HepG2 (cell line): ENCODE results near the gene CORO1C. TPM values are rescaled to one million over a fixed set of nuclear protein-coding genes. Genes with fewer than 3 reads are reported as not detected.
A peak's percentile ranks its signal among the peaks of the same experiment; 100 is the strongest.

Source experiments
- ARID5B ChIP-seq: IDR thresholded peaks from 2 replicates; pipeline ENCODE4 v1.4.0; 2020; ENCODE audit warnings: mild to moderate bottlenecking, missing genetic modification reagents
- CEBPB ChIP-seq: IDR thresholded peaks from 2 replicates; pipeline ENCODE4 v1.6.1; 2011; ENCODE audit warnings: low read depth, low read length, improper control_type of control experiment, borderline replicate concordance
- ELF4 ChIP-seq: sonication (generic); formaldehyde crosslinking; IDR thresholded peaks from 2 replicates; pipeline ENCODE4 v1.5.0; 2020; ENCODE audit warnings: missing genetic modification reagents, mild to moderate bottlenecking, moderate library complexity, borderline replicate concordance
- ETV5 ChIP-seq: IDR thresholded peaks from 2 replicates; pipeline ENCODE4 v1.6.1; 2018; ENCODE audit warnings: missing biosample characterization, missing genetic modification reagents, inconsistent platforms, borderline replicate concordance
- FIP1L1 ChIP-seq: fragments of 200-400 bp; formaldehyde crosslinking; IDR thresholded peaks from 2 replicates; pipeline ENCODE4 v1.6.1; 2018; ENCODE audit warnings: low read depth, mild to moderate bottlenecking, low read length, moderate library complexity, borderline replicate concordance; ENCODE audit not compliant: insufficient read depth
- GLI4 ChIP-seq: sonication (generic); formaldehyde crosslinking; IDR thresholded peaks from 2 replicates; pipeline ENCODE4 v1.5.1; 2020; ENCODE audit warnings: missing genetic modification reagents, mild to moderate bottlenecking, moderate library complexity, borderline replicate concordance
- ISL2 ChIP-seq: sonication (generic); formaldehyde crosslinking; IDR thresholded peaks from 2 replicates; pipeline ENCODE4 v1.5.0; 2020; ENCODE audit warnings: missing genetic modification reagents
- MIXL1 ChIP-seq: IDR thresholded peaks from 2 replicates; pipeline ENCODE4 v1.6.1; 2016
- MXD4 ChIP-seq: IDR thresholded peaks from 2 replicates; pipeline ENCODE4 v1.6.1; 2016; ENCODE audit warnings: mild to moderate bottlenecking, missing biosample characterization, missing genetic modification reagents
- NFATC3 ChIP-seq: sonication (generic); formaldehyde crosslinking; IDR thresholded peaks from 2 replicates; pipeline ENCODE4 v1.5.1; 2020; ENCODE audit warnings: mild to moderate bottlenecking, missing genetic modification reagents
- NFKB2 ChIP-seq: sonication (generic); formaldehyde crosslinking; IDR thresholded peaks from 2 replicates; pipeline ENCODE4 v1.4.0; 2020; ENCODE audit warnings: missing genetic modification reagents, borderline replicate concordance
- NFYC ChIP-seq: IDR thresholded peaks from 2 replicates; pipeline ENCODE4 v1.6.1; 2016; ENCODE audit warnings: missing genetic modification reagents, missing compliant biosample characterization
- PHF5A ChIP-seq: IDR thresholded peaks from one replicate; pipeline ENCODE4 v1.6.1; 2018; ENCODE audit warnings: low read depth, missing genetic modification reagents; ENCODE audit not compliant: unreplicated experiment
- TAF1 ChIP-seq: sonication (generic); formaldehyde crosslinking; IDR thresholded peaks from 2 replicates; pipeline ENCODE4 v1.4.0; 2020; ENCODE audit warnings: missing genetic modification reagents
- TFDP2 ChIP-seq: sonication (generic); formaldehyde crosslinking; IDR thresholded peaks from 2 replicates; pipeline ENCODE4 v1.4.0; 2020; ENCODE audit warnings: missing genetic modification reagents
- TIGD3 ChIP-seq: sonication (generic); formaldehyde crosslinking; IDR thresholded peaks from 2 replicates; pipeline ENCODE4 v1.5.1; 2020; ENCODE audit warnings: mild to moderate bottlenecking, missing genetic modification reagents, borderline replicate concordance
- ZBTB14 ChIP-seq: sonication (generic); formaldehyde crosslinking; IDR thresholded peaks from 2 replicates; pipeline ENCODE4 v1.4.0; 2020; ENCODE audit warnings: missing genetic modification reagents
- ZNF260 ChIP-seq: sonication (generic); formaldehyde crosslinking; IDR thresholded peaks from 2 replicates; pipeline ENCODE4 v1.4.0; 2020; ENCODE audit warnings: missing genetic modification reagents, low read depth, mild to moderate bottlenecking, borderline replicate concordance
- ZNF33A ChIP-seq: sonication (generic); formaldehyde crosslinking; IDR thresholded peaks from 2 replicates; pipeline ENCODE4 v1.5.1; 2020; ENCODE audit warnings: missing genetic modification reagents, mild to moderate bottlenecking, moderate library complexity, borderline replicate concordance
- ZNF382 ChIP-seq: sonication (generic); formaldehyde crosslinking; IDR thresholded peaks from 2 replicates; pipeline ENCODE4 v1.5.0; 2020; ENCODE audit warnings: missing genetic modification reagents, mild to moderate bottlenecking, borderline replicate concordance
- ZNF792 ChIP-seq: IDR thresholded peaks from 2 replicates; pipeline ENCODE4 v1.6.1; 2016
- ZSCAN29 ChIP-seq: sonication (generic); formaldehyde crosslinking; conservative IDR thresholded peaks from 2 replicates; pipeline ENCODE4 v1.4.0; 2020; ENCODE audit warnings: mild to moderate bottlenecking, missing genetic modification reagents
- ZZZ3 ChIP-seq: sonication (generic); formaldehyde crosslinking; IDR thresholded peaks from 2 replicates; pipeline ENCODE4 v1.4.0; 2020; ENCODE audit warnings: missing genetic modification reagents, mild to moderate bottlenecking, borderline replicate concordance
- polyA plus RNA-seq, 8 experiments: library from polyadenylated mRNA; depleted of rRNA in 3 of 8; stranded (reverse) in 7 of 8; unstranded in 1 of 8; fragments of >200 nt; fragmentation: Illumina TruSeq in 4 of 8; extraction: Trizol in 4 of 8; gene quantifications; 2 replicates each; pipeline versions ENCODE4 v1.2.1 to v1.2.3, GENCODE V29; 2011 to 2016; ENCODE audit warnings: low read depth in 4 of 8, missing spikeins in 1 of 8, mixed read lengths in 1 of 8; ENCODE audit not compliant: insufficient read depth in 1 of 8
- total RNA-seq, 5 experiments: library from RNA; depleted of rRNA; stranded (reverse); fragments of >200 nt; fragmentation: Illumina TruSeq; extraction: Trizol; gene quantifications; 2 replicates each; pipeline ENCODE4 v1.2.3, GENCODE V29; 2016; ENCODE audit warnings: low read depth in 1 of 5

The CORO1C gene
- total and polyA plus RNA-seq, 2 of the 13 experiments (the other 11 are each of a cell fraction or from before 2014, with no cell fraction given) = 73.7 to 131 TPM

- TF ChIP-seq TIGD3 (CRISPR knock-in tag) (no peak), PHF5A (no peak), MIXL1 (peak; percentile 8; the same call in 1 of the 2 replicates), ELF4 (CRISPR knock-in tag) (no peak), ZNF792 (CRISPR knock-in tag) (no peak), MXD4 (CRISPR knock-in tag) (peak; percentile 43; the same call in 1 of the 2 replicates), ZSCAN29 (CRISPR knock-in tag) (no peak), ZZZ3 (CRISPR knock-in tag) (no peak), TFDP2 (CRISPR knock-in tag) (peak; percentile 78), GLI4 (no peak), ISL2 (peak; percentile 29; the same call in 1 of the 2 replicates), NFATC3 (no peak), NFYC (CRISPR knock-in tag) (peak; percentile 69), TAF1 (CRISPR knock-in tag) (peak; percentile 74), ZNF382 (CRISPR knock-in tag) (no peak), CEBPB (no peak), ZBTB14 (CRISPR knock-in tag) (no peak), FIP1L1 (no peak), ARID5B (CRISPR knock-in tag) (peak; percentile 61; the same call in 1 of the 2 replicates), ETV5 (peak; percentile 98), ZNF260 (CRISPR knock-in tag) (no peak), ZNF33A (no peak), NFKB2 (CRISPR knock-in tag) (no peak)
These were observed at the start of gene CORO1C (continued) for GRCh38 chr12:108731105-108731865.
